Measurements from ENCODE around the gene PAPOLB.
"Not testable (repeated sequence)": the region's sequence is repeated elsewhere in the genome, so short reads cannot be mapped to it uniquely, and the experiment has no call there.

PAPOLB gene

GRCh38 chr7:4861673-4862072, at the start of gene PAPOLB:
TSS of gene PAPOLB (minus strand) at chr7:4862030. CDS start at chr7:4861810, 220 bp downstream.
- Mint-ChIP-seq H3K9me3 (peaks cover 14% of the 10 kb centered on the region), H3K27ac (no peak within 1 kb of the TSS), H3K4me3 (peak within 1 kb of the TSS; percentile 58), H3K36me3 (ENCODE audit: low read depth) (peaks cover 8% of the 10 kb centered on the region), H3K27me3 (peaks cover 70% of the 10 kb centered on the region), H3K4me1 (ENCODE audit: low read depth) (no peaks in the 10 kb centered on the region)

- Mint-ChIP-seq H3K27me3 (peaks cover 5% of the 10 kb centered on the region), H3K4me1 (ENCODE audit: low read depth) (no peaks in the 10 kb centered on the region), H3K27ac (no peak overlapping the region), H3K9me3 (no peaks in the 10 kb centered on the region), H3K4me3 (no peak overlapping the region), H3K36me3 (ENCODE audit: low read depth) (no peaks in the 10 kb centered on the region)
Measured at GRCh38 chr7:4911111-4911828, 49.4 kb upstream of the PAPOLB start.

GRCh38 chr7:4906682-4907081, 44.9 kb upstream of the PAPOLB start:
- Mint-ChIP-seq H3K36me3 (ENCODE audit: low read depth) (no peaks in the 10 kb centered on the region), H3K4me3 (no peak overlapping the region), H3K27me3 (no peaks in the 10 kb centered on the region), H3K9me3 (no peaks in the 10 kb centered on the region), H3K4me1 (ENCODE audit: low read depth) (no peaks in the 10 kb centered on the region), H3K27ac (no peak overlapping the region)

GRCh38 chr7:4905171-4905570, 43.3 kb upstream of the PAPOLB start:
- H3K4me1 Mint-ChIP-seq (ENCODE audit: low read depth) = no peaks in the 10 kb centered on the region
- no peak overlapping the region for H3K27ac Mint-ChIP-seq
- H3K27me3 Mint-ChIP-seq = no peaks in the 10 kb centered on the region
- H3K9me3 Mint-ChIP-seq = no peaks in the 10 kb centered on the region
- no peak overlapping the region for H3K4me3 Mint-ChIP-seq
- H3K36me3 Mint-ChIP-seq (ENCODE audit: low read depth) = no peaks in the 10 kb centered on the region

GRCh38 chr7:4904346-4904745, 42.5 kb upstream of the PAPOLB start:
- H3K9me3 Mint-ChIP-seq = no peaks in the 10 kb centered on the region
- H3K4me1 Mint-ChIP-seq (ENCODE audit: low read depth) = no peaks in the 10 kb centered on the region
- H3K4me3 Mint-ChIP-seq = no peak overlapping the region
- no peaks in the 10 kb centered on the region for H3K36me3 Mint-ChIP-seq (ENCODE audit: low read depth)
- no peaks in the 10 kb centered on the region for H3K27me3 Mint-ChIP-seq
- no peak overlapping the region for H3K27ac Mint-ChIP-seq

GRCh38 chr7:4895766-4896165, 33.9 kb upstream of the PAPOLB start:
- Mint-ChIP-seq H3K36me3 (ENCODE audit: low read depth) (no peaks in the 10 kb centered on the region), H3K4me1 (ENCODE audit: low read depth) (no peaks in the 10 kb centered on the region), H3K9me3 (peaks cover 4% of the 10 kb centered on the region), H3K27me3 (peaks cover 4% of the 10 kb centered on the region), H3K27ac (no peak overlapping the region), H3K4me3 (no peak overlapping the region)

GRCh38 chr7:4894482-4894881, 32.7 kb upstream of the PAPOLB start:
- Mint-ChIP-seq H3K36me3 (ENCODE audit: low read depth) (no peaks in the 10 kb centered on the region), H3K27ac (no peak overlapping the region), H3K27me3 (peaks cover 9% of the 10 kb centered on the region), H3K4me1 (ENCODE audit: low read depth) (no peaks in the 10 kb centered on the region), H3K4me3 (no peak overlapping the region), H3K9me3 (peaks cover 4% of the 10 kb centered on the region)

GRCh38 chr7:4893929-4894475, 32.2 kb upstream of the PAPOLB start:
- no peaks in the 10 kb centered on the region for H3K4me1 Mint-ChIP-seq (ENCODE audit: low read depth)
- peaks cover 4% of the 10 kb centered on the region for H3K9me3 Mint-ChIP-seq
- H3K27ac Mint-ChIP-seq = no peak overlapping the region
- H3K4me3 Mint-ChIP-seq = no peak overlapping the region
- H3K27me3 Mint-ChIP-seq = peaks cover 9% of the 10 kb centered on the region
- no peaks in the 10 kb centered on the region for H3K36me3 Mint-ChIP-seq (ENCODE audit: low read depth)

GRCh38 chr7:4893188-4893587, 31.4 kb upstream of the PAPOLB start:
- not testable (repeated sequence) for H3K9me3 Mint-ChIP-seq; H3K27me3 Mint-ChIP-seq; H3K27ac Mint-ChIP-seq; H3K36me3 Mint-ChIP-seq (ENCODE audit: low read depth); H3K4me1 Mint-ChIP-seq (ENCODE audit: low read depth); H3K4me3 Mint-ChIP-seq

GRCh38 chr7:4891522-4891921, 29.7 kb upstream of the PAPOLB start:
- H3K27ac Mint-ChIP-seq; H3K36me3 Mint-ChIP-seq (ENCODE audit: low read depth); H3K4me3 Mint-ChIP-seq; H3K9me3 Mint-ChIP-seq; H3K4me1 Mint-ChIP-seq (ENCODE audit: low read depth): not testable (repeated sequence)
- H3K27me3 Mint-ChIP-seq = peaks cover 16% of the 10 kb centered on the region

- H3K4me1 Mint-ChIP-seq (ENCODE audit: low read depth) = no peaks in the 10 kb centered on the region
- H3K9me3 Mint-ChIP-seq = peaks cover 4% of the 10 kb centered on the region
- H3K27me3 Mint-ChIP-seq = peaks cover 16% of the 10 kb centered on the region
- no peaks in the 10 kb centered on the region for H3K36me3 Mint-ChIP-seq (ENCODE audit: low read depth)
- H3K27ac Mint-ChIP-seq = peak overlapping the region; percentile 18
- no peak overlapping the region for H3K4me3 Mint-ChIP-seq
Measured at GRCh38 chr7:4889682-4890081, 27.9 kb upstream of the PAPOLB start.

- no peaks in the 10 kb centered on the region for H3K4me1 Mint-ChIP-seq (ENCODE audit: low read depth)
- no peaks in the 10 kb centered on the region for H3K36me3 Mint-ChIP-seq (ENCODE audit: low read depth)
- H3K4me3 Mint-ChIP-seq = no peak overlapping the region
- H3K9me3 Mint-ChIP-seq = no peaks in the 10 kb centered on the region
- H3K27ac Mint-ChIP-seq = no peak overlapping the region
- peaks cover 22% of the 10 kb centered on the region for H3K27me3 Mint-ChIP-seq
Measured at GRCh38 chr7:4888161-4888560, 26.3 kb upstream of the PAPOLB start.

- Mint-ChIP-seq H3K4me3 (no peak overlapping the region), H3K4me1 (ENCODE audit: low read depth) (peaks cover 9% of the 10 kb centered on the region), H3K27me3 (peaks cover 35% of the 10 kb centered on the region), H3K36me3 (ENCODE audit: low read depth) (no peaks in the 10 kb centered on the region), H3K9me3 (no peaks in the 10 kb centered on the region), H3K27ac (no peak overlapping the region)
Measured at GRCh38 chr7:4886671-4887070, 24.8 kb upstream of the PAPOLB start.

- H3K4me1 Mint-ChIP-seq (ENCODE audit: low read depth) = peaks cover 9% of the 10 kb centered on the region
- no peaks in the 10 kb centered on the region for H3K36me3 Mint-ChIP-seq (ENCODE audit: low read depth)
- no peaks in the 10 kb centered on the region for H3K9me3 Mint-ChIP-seq
- peaks cover 33% of the 10 kb centered on the region for H3K27me3 Mint-ChIP-seq
- H3K4me3 Mint-ChIP-seq = no peak overlapping the region
- H3K27ac Mint-ChIP-seq = no peak overlapping the region
Measured at GRCh38 chr7:4885317-4885807, 23.5 kb upstream of the PAPOLB start.

- Mint-ChIP-seq H3K36me3 (ENCODE audit: low read depth) (no peaks in the 10 kb centered on the region), H3K4me1 (ENCODE audit: low read depth) (peaks cover 9% of the 10 kb centered on the region), H3K9me3 (no peaks in the 10 kb centered on the region), H3K4me3 (no peak overlapping the region), H3K27ac (no peak overlapping the region), H3K27me3 (peaks cover 33% of the 10 kb centered on the region)
Measured at GRCh38 chr7:4884164-4884563, 22.3 kb upstream of the PAPOLB start.

All from stimulated activated naive CD8-positive, alpha-beta T cell treated with anti-CD3 and anti-CD28 coated beads, Interleukin-15, Interleukin-2, amounts not matched to agents 100 ng/mL and 50 ng/mL, for 24 hours (primary cell).